ENCODE results near the gene ERBB4. TPM values are rescaled to one million over a fixed set of nuclear protein-coding genes. Genes with fewer than 3 reads are reported as not detected.

ERBB4 gene
- total and polyA plus RNA-seq, 2 of the 8 experiments (the other 6 are each of a cell fraction or from before 2014, with no cell fraction given), result 0.34 to 1.3 TPM

- TF ChIP-seq RBBP5 (IDR thresholded peaks at IDR 0.05; ENCODE audit: borderline replicate concordance, low read depth, low read length) (no peak), TCF12 (IDR thresholded peaks at IDR 0.05; ENCODE audit: low read depth, low read length) (no peak), RAD21 (IDR thresholded peaks at IDR 0.05 in 1 of 2, conservative IDR thresholded peaks at IDR 0.05 in 1 of 2; ENCODE audit: low read depth in 2 of 2, low read length in 2 of 2) (no peak), KDM5A (IDR thresholded peaks at IDR 0.05; ENCODE audit: low read length) (no peak)
Observed at GRCh38 chr2:212194396-212194795, 344.2 kb downstream of the ERBB4 start (continued).
